ENCODE data around the gene CRISP1.
A peak's percentile ranks its signal among the peaks of the same experiment; 100 is the strongest.

CRISP1 gene

GRCh38 chr6:49866485-49866943 lies at the start of gene CRISP1:
CRISP1 (minus strand) TSS chr6:49866535; CDS start chr6:49857400, 9,135 bp downstream.
- TF ChIP-seq GATA3 (IDR thresholded peaks at IDR 0.05; ENCODE audit: low read depth, low read length): no peak
- TF ChIP-seq GATA2 (IDR thresholded peaks at IDR 0.05; ENCODE audit: low read depth, low read length): no peak

DNA sequence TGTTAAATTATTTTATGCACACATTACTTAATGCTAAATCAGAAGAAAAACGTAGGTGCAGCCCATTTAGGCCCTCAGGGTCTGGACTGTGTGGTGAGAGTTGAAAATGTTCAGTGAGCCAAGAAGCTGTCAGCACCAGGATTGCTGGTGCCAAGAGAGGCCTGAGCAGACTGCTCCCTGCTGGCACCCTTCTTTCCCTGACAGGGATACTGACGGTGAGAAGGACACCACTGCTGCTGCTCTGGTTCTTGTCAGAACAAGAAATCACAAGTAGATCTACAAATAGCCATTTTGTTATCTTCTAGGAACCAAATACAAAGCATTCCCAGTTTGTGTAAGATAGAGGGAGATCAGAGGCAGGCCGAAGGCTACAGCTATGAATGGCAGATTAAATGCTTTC lies 48.7 kb upstream of the CRISP1 start:
- TF ChIP-seq GATA2 (IDR thresholded peaks at IDR 0.05; ENCODE audit: low read depth, low read length) (peak; percentile 90), GATA3 (IDR thresholded peaks at IDR 0.05; ENCODE audit: low read depth, low read length) (peak; percentile 76; the same call in 1 of the 2 replicates)

GRCh38 chr6:49913636-49914375 lies 47.5 kb upstream of the CRISP1 start:
- no peak for TF ChIP-seq GATA3 (IDR thresholded peaks at IDR 0.05; ENCODE audit: low read depth, low read length)
- TF ChIP-seq GATA2 (IDR thresholded peaks at IDR 0.05; ENCODE audit: low read depth, low read length): no peak

DNA sequence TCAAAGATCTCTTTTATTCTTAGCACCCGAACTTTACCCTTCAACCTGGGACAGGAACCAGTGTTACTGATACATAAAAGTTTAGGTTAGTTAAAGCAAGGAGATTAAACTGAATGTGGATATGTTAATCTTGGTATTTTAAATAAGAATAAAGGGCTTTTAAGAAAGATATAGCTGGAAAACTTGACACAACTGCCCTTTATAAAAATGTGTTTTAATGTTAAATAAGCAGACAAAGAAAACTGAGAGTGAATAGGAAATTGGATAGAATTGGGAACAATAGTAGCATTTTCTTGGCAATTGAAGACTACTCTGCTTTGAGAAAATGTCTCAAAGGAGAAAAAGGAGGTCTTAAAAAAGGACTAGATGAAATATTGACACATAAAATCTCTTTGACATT lies 45.9 kb upstream of the CRISP1 start:
- TF ChIP-seq GATA2 (IDR thresholded peaks at IDR 0.05; ENCODE audit: low read depth, low read length): no peak
- no peak for TF ChIP-seq GATA3 (IDR thresholded peaks at IDR 0.05; ENCODE audit: low read depth, low read length)

DNA sequence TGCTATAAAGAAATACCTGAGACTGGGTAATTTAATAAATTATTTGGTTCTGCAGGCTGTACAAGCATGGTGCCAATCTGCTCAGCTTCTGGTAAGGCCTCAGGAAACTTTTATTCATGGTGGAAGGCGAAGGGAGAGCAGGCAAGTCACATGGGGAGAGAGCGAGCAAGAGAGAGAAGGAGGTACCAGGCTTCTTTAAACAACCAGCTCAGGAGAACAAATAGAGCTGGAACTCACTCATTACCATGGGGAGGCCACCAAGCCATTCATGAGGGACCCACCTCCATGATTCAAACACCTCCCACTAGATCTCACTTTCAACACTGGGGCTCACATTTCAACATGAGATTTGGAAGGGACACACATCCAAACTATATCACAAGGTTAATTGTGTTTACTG lies 44.9 kb upstream of the CRISP1 start:
- no peak for TF ChIP-seq GATA3 (IDR thresholded peaks at IDR 0.05; ENCODE audit: low read depth, low read length)
- no peak for TF ChIP-seq GATA2 (IDR thresholded peaks at IDR 0.05; ENCODE audit: low read depth, low read length)

DNA sequence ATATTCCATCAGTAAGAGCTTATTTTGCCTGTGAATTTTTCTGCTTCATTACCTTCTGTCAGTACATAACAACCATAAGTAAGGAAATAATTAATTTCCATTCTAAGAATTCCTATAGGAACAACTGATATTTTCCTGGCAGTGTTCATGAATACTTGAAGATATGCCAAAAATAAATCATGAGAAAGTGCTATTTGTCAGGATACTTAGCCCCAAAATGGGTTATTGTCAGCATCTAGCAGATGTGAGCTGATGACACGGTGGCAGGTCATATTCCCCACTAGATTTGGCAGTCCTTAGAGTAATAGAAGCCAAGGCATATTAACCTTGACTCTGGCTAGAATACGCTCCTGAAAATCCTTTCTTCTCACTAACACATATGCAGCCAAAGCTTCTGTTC lies 43.2 kb upstream of the CRISP1 start:
- TF ChIP-seq GATA3 (IDR thresholded peaks at IDR 0.05; ENCODE audit: low read depth, low read length): no peak
- no peak for TF ChIP-seq GATA2 (IDR thresholded peaks at IDR 0.05; ENCODE audit: low read depth, low read length)

DNA sequence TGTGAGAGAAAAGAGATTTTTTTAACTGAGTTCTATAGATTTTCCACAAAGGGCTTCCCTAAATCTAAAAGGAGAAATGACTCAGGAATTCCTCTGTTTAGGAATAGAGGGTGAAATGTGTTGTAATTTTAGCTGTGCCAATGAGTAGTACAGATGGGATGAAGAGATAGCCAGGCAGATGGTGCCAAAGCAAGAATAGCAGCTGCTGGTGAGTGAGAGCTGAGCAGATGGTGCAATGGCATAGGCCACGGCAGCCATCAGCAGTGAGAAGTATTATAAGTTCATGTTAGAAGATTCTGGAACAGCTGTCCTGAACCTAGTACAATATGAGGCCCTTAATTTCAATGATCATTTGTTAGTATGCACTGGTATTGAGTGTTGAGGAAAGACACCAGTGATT lies 40.2 kb upstream of the CRISP1 start:
- TF ChIP-seq GATA3 (IDR thresholded peaks at IDR 0.05; ENCODE audit: low read depth, low read length) (no peak), GATA2 (IDR thresholded peaks at IDR 0.05; ENCODE audit: low read depth, low read length) (peak; percentile 54; the same call in 1 of the 2 replicates)

- no peak for TF ChIP-seq GATA3 (IDR thresholded peaks at IDR 0.05; ENCODE audit: low read depth, low read length)
- TF ChIP-seq GATA2 (IDR thresholded peaks at IDR 0.05; ENCODE audit: low read depth, low read length): no peak
Observed at GRCh38 chr6:49905296-49905695, 39.0 kb upstream of the CRISP1 start.

GRCh38 chr6:49902856-49903255 lies 36.5 kb upstream of the CRISP1 start:
- TF ChIP-seq GATA3 (IDR thresholded peaks at IDR 0.05; ENCODE audit: low read depth, low read length) (no peak), GATA2 (IDR thresholded peaks at IDR 0.05; ENCODE audit: low read depth, low read length) (no peak)

GRCh38 chr6:49898904-49899566 lies 32.7 kb upstream of the CRISP1 start:
- TF ChIP-seq GATA2 (IDR thresholded peaks at IDR 0.05; ENCODE audit: low read depth, low read length) (no peak), GATA3 (IDR thresholded peaks at IDR 0.05; ENCODE audit: low read depth, low read length) (no peak)

GRCh38 chr6:49892280-49892679 lies 25.9 kb upstream of the CRISP1 start:
- TF ChIP-seq GATA2 (IDR thresholded peaks at IDR 0.05; ENCODE audit: low read depth, low read length): no peak
- TF ChIP-seq GATA3 (IDR thresholded peaks at IDR 0.05; ENCODE audit: low read depth, low read length): no peak

DNA sequence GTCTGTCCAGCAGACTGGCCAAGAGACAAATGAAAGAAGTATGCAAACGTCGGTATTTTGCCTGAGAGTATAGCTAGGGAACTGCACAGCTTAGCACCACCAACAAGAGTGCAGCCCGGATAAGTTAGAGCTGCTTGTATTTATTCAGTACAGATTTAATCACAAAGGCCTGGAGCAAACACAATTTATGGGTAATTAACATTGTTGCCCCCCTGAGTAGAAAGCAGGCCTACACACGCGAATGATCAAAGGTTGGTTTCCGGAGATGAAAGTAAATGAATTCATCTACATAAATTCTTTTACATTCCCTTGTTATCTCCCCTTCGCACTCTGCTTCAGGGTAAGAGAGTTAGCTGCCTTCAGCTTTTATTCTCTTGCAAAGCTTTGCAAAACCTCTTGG lies 24.7 kb upstream of the CRISP1 start:
- TF ChIP-seq GATA3 (IDR thresholded peaks at IDR 0.05; ENCODE audit: low read depth, low read length): no peak
- TF ChIP-seq GATA2 (IDR thresholded peaks at IDR 0.05; ENCODE audit: low read depth, low read length): no peak

DNA sequence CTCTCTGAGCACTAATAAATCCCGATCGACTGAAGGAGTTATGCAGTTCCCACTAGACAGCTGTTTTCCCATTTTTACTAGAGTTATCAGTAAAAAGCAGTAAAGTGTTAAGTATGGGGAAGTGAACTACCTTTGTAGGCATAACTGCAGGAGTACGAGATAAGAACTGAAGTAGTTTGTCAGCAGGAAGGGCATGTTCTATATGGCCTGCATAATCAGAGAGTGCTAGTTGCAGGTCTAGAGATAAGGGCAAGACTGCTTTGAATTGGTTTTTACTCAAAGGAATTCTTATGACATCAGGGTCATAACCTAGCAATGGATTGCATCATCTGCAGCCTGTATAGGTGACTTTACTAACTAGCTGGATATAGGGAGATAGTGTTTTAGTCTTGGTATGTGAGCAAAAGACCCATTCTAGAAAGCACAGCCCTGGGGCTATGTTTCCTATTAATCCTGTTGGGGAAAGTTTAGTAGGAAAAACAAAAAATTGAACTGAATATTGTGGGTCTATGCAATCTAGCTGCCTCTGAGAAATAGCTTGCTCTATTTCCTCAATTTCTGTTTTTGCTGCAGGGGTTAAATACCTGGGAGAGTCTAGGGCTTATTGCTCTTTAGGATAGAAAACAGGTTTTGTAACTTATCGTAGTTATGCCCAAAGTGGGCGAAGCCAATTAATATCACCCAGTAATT lies 22.6 kb upstream of the CRISP1 start:
- TF ChIP-seq GATA2 (IDR thresholded peaks at IDR 0.05; ENCODE audit: low read depth, low read length) (no peak), GATA3 (IDR thresholded peaks at IDR 0.05; ENCODE audit: low read depth, low read length) (no peak)

GRCh38 chr6:49868951-49869529 lies 2.7 kb upstream of the CRISP1 start:
- no peak for TF ChIP-seq GATA3 (IDR thresholded peaks at IDR 0.05; ENCODE audit: low read depth, low read length)
- no peak for TF ChIP-seq GATA2 (IDR thresholded peaks at IDR 0.05; ENCODE audit: low read depth, low read length)

Measured in SH-SY5Y (cell line).